SH-SY5Y (cell line): ENCODE data around the gene AP1G2.

ENCODE experiments used
- GATA2 ChIP-seq: IDR thresholded peaks from 2 replicates; pipeline ENCODE4 v1.6.1; 2011; ENCODE audit warnings: mild to moderate bottlenecking, low read depth, low read length
- GATA3 ChIP-seq: IDR thresholded peaks from 2 replicates; pipeline ENCODE4 v1.6.1; 2011; ENCODE audit warnings: low read depth, mild to moderate bottlenecking, low read length, moderate library complexity

AP1G2 gene

GRCh38 chr14:23566778-23567185 lies 809 bp downstream of the AP1G2 start:
- TF ChIP-seq GATA2: no peak
- no peak for TF ChIP-seq GATA3

GRCh38 chr14:23566112-23566777 lies 1.3 kb downstream of the AP1G2 start:
- TF ChIP-seq GATA2: no peak
- no peak for TF ChIP-seq GATA3

- TF ChIP-seq GATA3 (no peak), GATA2 (no peak)
Observed at GRCh38 chr14:23565626-23566025, 2.0 kb downstream of the AP1G2 start.

DNA sequence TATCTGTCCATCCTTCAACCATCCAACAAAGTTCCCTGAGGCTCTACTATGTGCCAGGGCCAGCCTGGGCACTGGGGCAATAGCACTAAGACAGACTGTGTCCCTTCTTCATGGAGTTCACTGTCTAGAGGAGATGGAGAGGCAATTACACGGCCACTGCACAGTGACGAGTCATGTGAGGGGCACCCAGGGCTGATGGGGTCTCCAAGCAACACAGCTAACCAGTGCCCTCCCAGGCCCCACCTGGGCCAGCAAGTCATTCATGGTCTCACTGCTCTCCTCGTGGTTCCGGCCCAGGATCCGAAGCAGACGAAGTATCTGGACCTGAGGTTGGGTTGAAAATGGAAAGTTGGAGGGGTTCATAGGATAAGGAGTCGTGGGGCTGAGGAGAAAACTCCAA lies 2.7 kb downstream of the AP1G2 start:
- no peak for TF ChIP-seq GATA3
- no peak for TF ChIP-seq GATA2

DNA sequence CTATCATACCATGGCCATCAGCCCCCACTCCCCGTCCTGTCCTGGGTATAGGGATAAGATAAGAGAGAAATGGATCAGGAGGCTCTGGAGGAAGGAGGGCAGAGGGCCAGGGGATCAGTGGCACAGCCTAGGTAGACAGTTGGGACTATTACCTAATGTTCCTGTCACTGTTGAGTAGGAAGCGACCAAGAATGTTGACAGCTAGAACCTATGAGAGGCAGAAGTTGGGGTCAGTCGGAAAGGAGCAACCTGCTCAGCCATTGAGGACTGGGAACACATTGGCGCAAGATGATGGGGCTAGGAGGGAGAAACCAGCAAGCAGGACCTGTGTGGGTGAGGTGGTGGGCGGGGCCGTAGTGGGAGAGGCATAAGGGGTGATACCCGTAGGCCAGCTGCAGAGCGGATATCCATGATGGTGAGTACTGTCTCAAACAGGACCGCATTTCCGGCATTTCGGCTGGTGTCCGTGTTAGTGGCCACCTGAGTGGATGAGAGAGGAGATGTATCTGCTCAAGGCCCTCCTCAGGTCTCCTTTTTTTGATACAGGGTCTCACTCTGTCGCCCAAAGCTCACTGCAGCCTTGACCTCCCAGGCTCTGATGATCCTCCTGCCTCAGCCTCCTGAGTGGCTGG lies 3.3 kb downstream of the AP1G2 start:
- TF ChIP-seq GATA2 (no peak), GATA3 (no peak)

- TF ChIP-seq GATA2 (no peak), GATA3 (no peak)
Observed at GRCh38 chr14:23563473-23564180, 4.0 kb downstream of the AP1G2 start.

GRCh38 chr14:23562822-23563472 lies 4.6 kb downstream of the AP1G2 start:
- TF ChIP-seq GATA2 (no peak), GATA3 (no peak)

- TF ChIP-seq GATA3: no peak
- no peak for TF ChIP-seq GATA2
Observed at GRCh38 chr14:23561873-23562821, 5.4 kb downstream of the AP1G2 start.

DNA sequence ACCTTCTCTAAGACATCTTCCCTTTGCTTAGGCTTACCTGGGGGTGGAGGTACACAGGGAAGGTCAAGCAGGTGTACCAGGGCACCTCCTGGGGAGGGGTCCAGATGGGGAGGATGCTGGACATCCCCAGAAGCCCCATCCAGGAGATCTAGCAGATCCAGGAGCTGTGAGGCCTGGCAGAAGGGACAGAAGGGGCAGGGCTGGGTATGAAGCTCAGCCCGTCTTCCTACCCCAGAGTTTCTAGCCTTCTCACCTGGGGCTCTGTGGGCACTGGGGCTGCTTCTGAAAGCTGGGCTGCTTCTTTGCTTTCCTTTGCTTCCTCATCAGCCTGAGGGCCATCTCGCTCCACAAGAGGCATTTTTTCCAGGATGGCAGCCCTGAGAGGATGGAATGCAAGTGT lies 6.3 kb downstream of the AP1G2 start:
- no peak for TF ChIP-seq GATA2
- no peak for TF ChIP-seq GATA3

GRCh38 chr14:23559926-23560520 lies 7.6 kb downstream of the AP1G2 start:
- TF ChIP-seq GATA2: no peak
- TF ChIP-seq GATA3: no peak

- TF ChIP-seq GATA2: no peak
- TF ChIP-seq GATA3: no peak
Observed at GRCh38 chr14:23559010-23559925, 8.3 kb downstream of the AP1G2 start.

GRCh38 chr14:23558346-23559009 lies 9.1 kb downstream of the AP1G2 start:
- TF ChIP-seq GATA2: no peak

- TF ChIP-seq GATA2: no peak
- TF ChIP-seq GATA3: no peak
Observed at GRCh38 chr14:23557946-23558345, 9.6 kb downstream of the AP1G2 start.
